Kidney tubule cell (primary cell): ENCODE data around the gene CD300C.
"Not testable (repeated sequence)": the region's sequence is repeated elsewhere in the genome, so short reads cannot be mapped to it uniquely, and the experiment has no call there.

Experiments used
- DNase-seq: peaks from one replicate; pipeline ENCODE4 v3.0.0-alpha.2; 2018; ENCODE audit warnings: low spot score

The CD300C gene

GRCh38 chr17:74545843-74546230, at the start of gene CD300C:
Gene CD300C, minus strand, starts transcription at chr17:74546115. Its CDS starts 333 bp downstream, at chr17:74545782.
- peak; percentile 39 for DNase-seq

GRCh38 chr17:74595037-74595750, 49.3 kb upstream of the CD300C start:
- no peak for DNase-seq

GRCh38 chr17:74592087-74592990, 46.4 kb upstream of the CD300C start, which contains the start of gene CD300LD:
Gene CD300LD, minus strand, starts transcription at chr17:74592283. Its CDS starts 81 bp downstream, at chr17:74592202.
- no peak for DNase-seq

GRCh38 chr17:74591503-74591902, 45.6 kb upstream of the CD300C start:
- no peak for DNase-seq

- DNase-seq, result no peak
Measured at GRCh38 chr17:74585711-74586110, 39.8 kb upstream of the CD300C start.

GRCh38 chr17:74584292-74585060, 38.6 kb upstream of the CD300C start:
- DNase-seq, result no peak

GRCh38 chr17:74582633-74583032, 36.7 kb upstream of the CD300C start:
- DNase-seq, result no peak

GRCh38 chr17:74579900-74580299, 34.0 kb upstream of the CD300C start:
- no peak for DNase-seq

- no peak for DNase-seq
Measured at GRCh38 chr17:74578979-74579378, 33.1 kb upstream of the CD300C start.

- no peak for DNase-seq
Measured at GRCh38 chr17:74574489-74575142, 28.7 kb upstream of the CD300C start.

- not testable (repeated sequence) for DNase-seq
Measured at GRCh38 chr17:74573635-74574034, 27.7 kb upstream of the CD300C start.

- no peak for DNase-seq
Measured at GRCh38 chr17:74573169-74573568, 27.3 kb upstream of the CD300C start.

- no peak for DNase-seq
Measured at GRCh38 chr17:74571621-74572270, 25.8 kb upstream of the CD300C start.

GRCh38 chr17:74569020-74570003, 23.4 kb upstream of the CD300C start:
- DNase-seq, result peak; percentile 92

GRCh38 chr17:74568106-74568873, 22.4 kb upstream of the CD300C start:
- DNase-seq, result no peak

GRCh38 chr17:74567397-74567796, 21.5 kb upstream of the CD300C start, which contains the start of gene CD300H:
Gene CD300H, minus strand, starts transcription at chr17:74567509.
- DNase-seq, result no peak

- DNase-seq, result peak; percentile 32
Measured at GRCh38 chr17:74566132-74566753, 20.3 kb upstream of the CD300C start.

GRCh38 chr17:74565126-74565525, 19.2 kb upstream of the CD300C start:
- DNase-seq, result no peak

- no peak for DNase-seq
Measured at GRCh38 chr17:74563358-74563757, 17.4 kb upstream of the CD300C start.
